AG20443 (cell line): Measurements from ENCODE around the gene SLX4IP.

Experiments used
- DNase-seq: peaks from one replicate; pipeline ENCODE4 v3.0.0; 2012; ENCODE audit warnings: low spot score, mixed read lengths

Gene SLX4IP

GRCh38 chr20:10635476-10636208, 200.5 kb downstream of the SLX4IP start:
- no peak for DNase-seq

GRCh38 chr20:10636326-10636818, 201.3 kb downstream of the SLX4IP start:
- peak; percentile 44 for DNase-seq

GRCh38 chr20:10637031-10637559, 202.0 kb downstream of the SLX4IP start:
- peak; percentile 73 for DNase-seq

GRCh38 chr20:10637563-10637962, 202.5 kb downstream of the SLX4IP start:
- no peak for DNase-seq

GRCh38 chr20:10639077-10639736, 204.1 kb downstream of the SLX4IP start:
- no peak for DNase-seq

- no peak for DNase-seq
These were observed 204.8 kb downstream of the SLX4IP start for GRCh38 chr20:10639737-10640556.

GRCh38 chr20:10640897-10641296, 205.8 kb downstream of the SLX4IP start:
- no peak for DNase-seq

GRCh38 chr20:10641467-10641866, 206.4 kb downstream of the SLX4IP start:
- DNase-seq, result no peak

- DNase-seq, result no peak
These were observed 206.8 kb downstream of the SLX4IP start for GRCh38 chr20:10641893-10642292.

GRCh38 chr20:10642856-10643559, 207.9 kb downstream of the SLX4IP start:
- no peak for DNase-seq

- no peak for DNase-seq
These were observed 208.4 kb downstream of the SLX4IP start for GRCh38 chr20:10643560-10643873.

GRCh38 chr20:10644458-10645204, 209.5 kb downstream of the SLX4IP start:
- DNase-seq, result no peak

- no peak for DNase-seq
These were observed 210.1 kb downstream of the SLX4IP start for GRCh38 chr20:10645205-10645570.

- DNase-seq, result no peak
These were observed 210.9 kb downstream of the SLX4IP start for GRCh38 chr20:10646006-10646405.

- no peak for DNase-seq
These were observed 211.8 kb downstream of the SLX4IP start for GRCh38 chr20:10646886-10647420.

GRCh38 chr20:10647471-10647870, 212.4 kb downstream of the SLX4IP start:
- DNase-seq, result no peak

GRCh38 chr20:10647909-10648308, 212.8 kb downstream of the SLX4IP start:
- DNase-seq, result no peak

GRCh38 chr20:10648651-10649050, 213.5 kb downstream of the SLX4IP start:
- DNase-seq, result peak; percentile 68

- DNase-seq, result no peak
These were observed 214.1 kb downstream of the SLX4IP start for GRCh38 chr20:10649080-10649796.

- DNase-seq, result peak; percentile 24
These were observed 214.7 kb downstream of the SLX4IP start for GRCh38 chr20:10649797-10650160.
